NCI-H146 treated with DMSO at 0.1 percent for 48 hours (cell line): ENCODE measurements around the gene VAT1L.

Source experiments
- DNase-seq: peaks from one replicate; lab custom pipeline; 2025; ENCODE audit not compliant: unreplicated experiment; lab: John Stamatoyannopoulos, UW

Gene VAT1L

DNA sequence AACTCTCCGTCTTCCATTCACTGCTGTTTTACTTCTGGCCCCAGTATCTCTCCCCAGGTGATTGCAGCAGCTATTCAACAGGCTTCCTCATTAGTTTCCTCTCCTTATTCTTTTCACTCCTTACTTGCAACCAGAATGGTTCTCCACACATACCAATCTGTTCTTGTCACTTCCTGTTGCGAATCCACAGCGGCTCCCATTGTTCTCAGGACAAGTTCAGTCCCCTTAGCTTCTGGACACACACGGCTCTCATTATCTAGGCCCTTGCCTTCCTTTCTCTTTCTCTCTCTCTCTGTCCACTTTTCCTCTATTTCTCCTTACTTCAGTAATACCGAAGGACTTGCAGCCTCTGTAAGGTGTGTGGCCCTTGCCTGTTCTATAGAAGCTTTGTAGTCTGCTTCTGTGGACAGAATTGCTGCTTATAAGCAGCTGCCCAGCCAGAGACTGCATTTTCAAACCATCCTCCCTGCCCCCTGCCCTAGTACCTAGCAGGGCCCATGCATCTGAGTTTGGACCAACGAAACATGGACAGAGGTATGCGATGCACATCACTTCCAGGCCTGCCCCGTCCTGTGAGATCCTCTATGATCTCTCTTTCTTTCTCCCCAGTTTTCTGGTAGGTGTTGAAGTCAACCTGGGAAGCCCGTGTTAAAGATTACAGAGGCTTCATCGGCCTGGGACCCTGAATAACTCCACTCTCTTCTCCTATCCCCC, 45.7 kb downstream of the VAT1L start:
- DNase-seq, result no peak

DNA sequence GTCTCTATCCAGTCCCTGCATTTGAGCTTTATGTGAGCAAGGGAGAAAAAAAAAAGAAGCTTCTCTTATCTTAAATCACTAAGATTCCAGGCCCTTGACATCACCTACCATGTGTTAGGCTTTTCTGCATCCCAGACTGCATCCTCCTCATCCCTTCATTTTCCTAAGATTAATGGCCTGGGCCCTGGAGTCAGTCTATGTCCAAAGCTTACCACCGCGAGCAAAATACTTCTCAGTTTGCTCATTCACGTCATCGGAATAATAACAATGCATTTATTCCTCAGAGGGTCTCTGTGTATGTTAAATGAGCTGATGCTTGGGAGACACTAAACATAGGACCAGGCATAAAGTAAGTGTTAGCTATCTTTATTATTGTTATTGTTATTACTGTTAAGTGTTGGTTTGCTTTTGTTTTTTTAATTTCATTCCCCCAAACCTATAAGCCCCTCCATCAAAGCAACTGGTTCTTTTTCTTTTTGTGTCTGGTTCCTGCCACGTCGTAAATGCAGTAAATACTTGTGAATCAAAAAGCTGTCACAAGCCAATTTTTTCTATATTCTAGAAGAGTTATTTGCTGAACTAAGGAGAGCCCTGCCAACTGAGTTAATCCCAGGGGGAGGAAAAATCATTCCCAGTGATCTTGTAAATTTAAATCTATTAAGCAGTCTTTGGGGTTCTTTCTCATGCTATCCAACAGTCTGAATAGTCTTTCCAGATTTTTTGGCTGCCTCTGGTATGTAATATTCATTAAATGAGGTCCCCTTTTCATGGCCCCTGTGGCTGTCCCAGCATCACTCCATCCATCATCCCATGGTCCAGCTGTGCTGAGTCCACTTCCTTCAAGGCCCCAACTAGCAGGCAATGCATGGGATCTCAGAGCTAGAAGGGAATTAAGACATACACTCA, 46.5 kb downstream of the VAT1L start:
- DNase-seq, result no peak

- no peak for DNase-seq
Observed at GRCh38 chr16:77836801-77837200, 48.4 kb downstream of the VAT1L start.

- no peak for DNase-seq
Observed at GRCh38 chr16:77838597-77839255, 50.4 kb downstream of the VAT1L start.

DNA sequence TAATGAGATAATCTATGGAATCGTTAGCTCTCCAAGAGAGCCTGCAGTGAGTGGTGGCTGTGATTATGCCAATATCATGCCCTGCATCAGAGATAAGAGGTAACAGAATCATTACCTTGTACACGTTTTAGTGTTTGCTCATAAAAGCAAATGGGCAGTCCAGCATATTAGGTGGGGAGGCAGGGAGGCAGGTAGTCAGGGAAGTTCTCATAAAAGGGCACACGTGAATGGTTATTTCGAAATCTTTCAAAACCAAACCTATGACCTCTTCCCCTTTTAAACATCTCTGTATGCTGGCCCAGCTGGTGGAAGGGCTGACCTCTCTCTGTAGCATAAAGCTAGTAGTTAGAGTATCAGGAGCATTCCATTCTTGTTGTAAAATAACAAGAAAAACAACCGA, 51.7 kb downstream of the VAT1L start:
- no peak for DNase-seq

DNA sequence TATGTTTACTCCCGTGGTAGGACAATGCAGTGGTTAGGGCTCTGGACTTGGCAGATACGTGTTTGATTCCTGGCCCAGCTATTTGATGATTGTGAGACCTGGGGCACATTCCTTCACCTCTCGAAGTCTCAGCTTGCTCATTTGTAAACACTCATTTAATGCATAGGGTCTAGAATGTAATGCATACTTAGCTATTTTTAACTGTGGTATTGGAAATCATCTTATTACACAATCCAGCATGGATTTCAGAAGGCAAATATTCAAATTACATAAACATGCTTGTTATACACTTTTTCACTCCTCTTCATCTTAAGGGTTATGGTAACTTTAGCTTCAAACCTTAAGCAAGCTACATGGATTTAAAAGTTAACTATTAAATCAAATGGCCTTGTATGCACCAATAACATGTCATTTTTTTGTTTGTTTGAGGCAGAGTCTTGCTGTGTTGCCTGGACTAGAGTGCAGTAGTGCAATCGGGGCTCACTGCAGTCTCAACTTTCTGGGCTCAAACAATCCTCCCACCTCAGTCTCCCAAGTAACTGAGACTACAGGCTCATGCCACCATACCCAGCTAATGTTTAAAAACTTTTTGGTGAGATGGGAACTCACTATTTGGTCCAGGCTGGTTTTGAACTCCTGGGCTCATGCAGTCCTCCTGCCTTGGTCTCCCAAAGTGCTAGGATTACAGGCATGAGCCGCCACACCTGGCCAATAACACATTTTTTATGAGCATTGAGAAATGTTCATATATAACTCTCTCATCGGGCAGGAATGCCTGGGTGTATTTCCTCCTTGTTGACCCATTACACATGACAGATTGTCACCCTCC, 52.5 kb downstream of the VAT1L start:
- no peak for DNase-seq

DNA sequence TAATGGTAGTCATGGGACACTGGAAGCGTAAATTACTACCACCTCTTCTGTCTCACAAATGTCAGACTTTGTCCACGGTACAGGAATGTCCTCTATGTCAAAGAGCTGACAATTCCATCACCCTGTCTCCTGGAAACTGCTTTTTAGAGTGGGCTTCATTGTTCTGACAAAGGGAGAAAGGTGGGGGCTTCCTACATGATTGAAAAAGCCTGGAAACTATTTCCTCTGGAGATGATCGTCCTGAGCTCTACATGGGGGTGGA, 53.1 kb downstream of the VAT1L start:
- no peak for DNase-seq

DNA sequence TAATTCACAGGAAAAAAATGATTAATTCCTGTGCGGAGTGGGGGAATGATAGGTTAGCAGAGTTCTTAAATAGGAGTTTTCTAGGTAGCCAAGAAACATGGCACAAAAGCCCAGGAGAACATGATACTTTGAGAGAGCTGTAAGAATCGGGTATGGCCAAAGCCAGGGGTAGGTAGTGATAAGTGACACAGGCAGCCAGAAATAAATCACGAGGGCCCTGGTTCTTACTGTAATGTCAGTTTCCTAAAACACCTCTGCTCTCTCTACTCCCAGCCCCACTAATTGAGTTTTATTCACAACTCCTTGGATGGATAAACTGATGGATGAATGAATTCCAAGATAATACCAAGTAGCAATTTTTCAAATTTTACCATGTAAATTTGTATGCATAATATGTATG, 54.1 kb downstream of the VAT1L start:
- no peak for DNase-seq

DNA sequence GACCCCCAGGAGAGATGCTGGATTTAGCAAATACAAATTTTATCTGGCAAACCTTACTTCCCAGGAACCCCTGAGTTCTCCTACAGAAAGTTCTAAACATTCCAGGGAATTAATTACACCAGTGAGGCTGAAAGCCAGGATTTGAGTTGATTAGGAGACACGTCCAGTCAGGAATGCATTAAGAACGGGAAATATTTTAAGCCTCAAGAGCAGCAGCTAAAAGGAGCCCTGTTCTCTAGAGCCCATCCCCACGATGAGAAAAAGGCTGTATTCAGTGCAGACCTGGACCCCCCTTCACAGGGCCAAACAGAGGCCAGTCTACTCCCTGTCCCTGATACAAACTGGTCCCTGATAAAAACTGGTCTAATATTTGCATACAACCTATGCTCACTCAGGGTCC, 55.0 kb downstream of the VAT1L start:
- DNase-seq, result no peak

GRCh38 chr16:77844801-77845200, 56.4 kb downstream of the VAT1L start:
- no peak for DNase-seq

- no peak for DNase-seq
Observed at GRCh38 chr16:77849646-77850258, 61.4 kb downstream of the VAT1L start.

DNA sequence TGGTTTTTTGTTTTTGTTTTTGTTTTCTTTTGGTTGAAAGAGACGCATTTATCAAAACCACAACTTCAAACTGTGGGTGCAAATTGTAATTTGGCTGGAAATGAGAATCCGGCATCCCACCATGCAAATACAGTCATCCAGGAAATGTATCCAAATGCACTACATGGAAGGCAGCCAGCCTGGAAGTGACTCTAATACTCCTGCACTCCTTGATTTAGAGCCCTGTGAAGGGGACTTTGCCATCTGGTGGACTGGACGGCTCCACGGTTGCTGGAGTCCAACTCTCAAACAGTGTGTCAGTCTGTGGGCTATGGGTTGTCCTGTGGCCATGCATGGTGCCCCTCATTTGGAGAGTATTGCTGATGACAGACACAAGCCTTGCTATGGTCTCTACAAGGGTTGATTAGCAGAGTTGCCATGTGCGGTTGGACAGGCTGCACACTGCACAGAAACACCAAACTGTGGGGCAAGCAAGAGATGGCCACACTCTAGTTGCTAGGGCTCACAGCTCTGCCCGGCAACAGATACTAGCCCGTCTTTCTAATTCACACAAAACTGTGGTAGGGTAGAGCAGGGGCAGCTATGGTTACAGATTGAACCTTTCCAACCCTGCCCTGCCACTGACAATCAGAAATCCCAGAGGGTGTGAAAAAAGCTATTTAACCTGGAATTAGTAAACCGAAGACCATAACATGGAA, 62.4 kb downstream of the VAT1L start:
- DNase-seq, result no peak

- no peak for DNase-seq
Observed at GRCh38 chr16:77853161-77853560, 64.8 kb downstream of the VAT1L start.

DNA sequence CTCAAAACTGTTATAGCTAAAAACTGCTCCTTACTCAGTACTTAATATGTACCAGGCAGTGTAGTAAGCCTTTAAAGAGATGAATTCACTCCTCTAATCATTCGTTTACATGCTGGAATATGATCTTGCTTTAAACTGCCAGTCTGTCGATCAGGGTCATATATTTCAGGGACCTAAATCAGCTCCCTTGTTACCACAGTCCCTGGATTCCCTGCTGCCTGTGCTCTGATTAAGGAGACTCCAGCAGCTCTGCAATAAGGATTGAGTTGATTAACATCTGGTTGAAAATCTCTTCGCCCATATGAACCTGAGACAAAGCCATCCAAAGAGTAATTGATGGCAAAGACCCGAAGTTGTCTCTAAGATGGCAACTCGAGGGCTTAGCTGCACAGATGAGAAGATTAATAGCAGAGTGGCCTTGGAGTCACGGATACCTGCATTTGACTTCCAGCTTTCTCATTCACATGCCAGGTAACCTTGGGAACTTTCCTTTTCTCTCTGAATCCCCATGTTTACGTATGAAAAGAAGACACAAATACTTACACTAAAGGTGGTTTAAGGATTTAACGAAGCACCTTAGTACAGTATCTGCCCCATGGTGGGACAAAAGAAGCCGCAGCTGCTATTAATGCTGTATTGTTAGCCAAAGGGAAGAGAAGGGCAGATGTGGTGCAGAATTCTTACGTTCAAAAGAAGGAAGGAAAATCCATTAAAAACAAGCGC, 68.2 kb downstream of the VAT1L start:
- DNase-seq, result no peak

GRCh38 chr16:77858060-77858459, 69.7 kb downstream of the VAT1L start:
- DNase-seq, result no peak

DNA sequence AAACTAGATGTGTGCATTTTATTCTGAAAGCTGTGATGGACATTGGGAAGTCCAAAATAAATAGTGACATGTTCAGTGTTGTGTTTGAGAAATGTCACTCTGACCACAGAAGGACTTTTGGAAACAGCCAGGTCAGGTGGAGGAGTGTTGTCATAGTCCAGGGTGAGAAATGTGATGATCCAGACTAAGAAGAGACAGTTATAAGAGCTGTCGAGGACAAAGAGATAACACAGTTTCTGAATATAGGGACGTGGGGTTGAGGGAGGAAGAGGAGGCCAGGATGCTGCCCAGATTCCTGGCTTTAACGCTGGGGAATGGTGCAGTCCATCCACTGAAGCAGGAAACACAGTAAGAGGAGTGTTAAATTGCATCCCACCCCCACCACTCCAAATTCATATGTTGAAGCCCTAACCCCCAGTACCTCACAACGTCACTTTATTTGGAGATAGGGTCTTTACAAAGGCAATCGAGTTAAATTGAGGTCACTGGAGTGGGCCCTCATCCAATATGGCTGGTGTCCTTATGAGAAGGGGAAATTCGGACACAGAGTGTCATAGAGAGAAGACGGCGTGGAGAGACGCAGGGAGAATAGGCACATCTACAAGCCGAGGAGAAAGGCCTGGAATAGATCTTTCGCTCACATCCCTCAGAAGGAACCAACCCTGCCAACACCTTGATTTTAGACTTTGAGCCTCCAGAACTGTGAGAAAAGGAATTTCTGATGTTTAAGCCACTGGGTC, 71.3 kb downstream of the VAT1L start:
- no peak for DNase-seq

DNA sequence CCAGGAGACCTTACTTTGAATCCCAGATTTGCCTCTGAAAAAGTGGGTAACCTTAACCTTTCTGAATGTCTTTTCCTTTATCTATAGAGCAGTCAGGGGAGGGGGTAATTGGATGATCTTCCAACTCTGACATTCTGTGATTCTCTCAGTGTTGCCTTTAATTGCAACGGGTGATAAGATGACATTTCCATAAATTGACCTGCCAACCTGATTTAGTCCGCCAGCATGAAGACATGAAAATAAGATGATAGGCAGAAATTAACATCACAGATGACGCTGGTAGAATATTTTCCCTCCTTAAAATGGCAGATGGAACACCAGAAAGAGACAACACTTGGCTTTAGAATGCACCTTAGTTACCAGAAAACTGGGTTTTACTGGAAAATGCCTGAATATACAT, 72.6 kb downstream of the VAT1L start:
- DNase-seq, result no peak

GRCh38 chr16:77863250-77863649, 74.9 kb downstream of the VAT1L start:
- DNase-seq, result no peak

GRCh38 chr16:77866752-77867151, 78.4 kb downstream of the VAT1L start:
- no peak for DNase-seq
